HG03025 (cell line): ENCODE measurements around the gene KAT2B.

ENCODE experiments used
- ATAC-seq: cut with Tn5 transposase; IDR thresholded peaks from one replicate; pipeline ENCODE4 v1.9.1; 2021; ENCODE audit warnings: mild to moderate bottlenecking, moderate library complexity; ENCODE audit not compliant: unreplicated experiment, low FRiP score

KAT2B gene

DNA sequence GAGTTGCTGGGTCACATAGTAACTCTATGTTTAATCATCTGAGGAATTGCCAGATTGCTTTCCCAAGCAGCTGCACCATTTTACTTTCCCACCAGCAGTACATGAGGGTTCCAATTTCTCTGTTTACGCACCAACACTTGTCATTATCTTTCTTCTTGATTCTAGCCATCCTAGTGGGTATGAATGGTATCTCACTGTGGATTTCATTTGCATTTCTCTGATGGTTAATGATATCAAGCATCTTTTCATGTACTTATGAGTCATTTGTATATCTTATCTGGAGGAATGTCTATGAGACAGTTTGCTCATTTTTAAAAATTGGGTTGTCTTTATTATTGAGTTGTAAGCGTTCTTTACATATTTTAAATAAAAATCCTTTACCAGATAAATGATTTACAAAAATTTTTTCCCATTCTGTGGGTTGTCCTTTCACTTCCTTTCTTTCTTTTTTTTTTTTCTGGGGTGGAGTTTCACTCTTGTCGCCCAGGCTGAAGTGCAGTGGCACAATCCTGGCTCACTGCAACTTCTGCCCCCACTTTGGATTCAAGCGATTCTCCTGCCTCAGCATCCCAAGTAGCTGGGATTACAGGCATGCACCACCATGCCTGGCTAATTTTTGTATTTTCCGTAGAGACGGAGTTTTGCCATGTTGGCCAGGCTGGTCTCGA, 154.7 kb downstream of the KAT2B start:
- no peak for ATAC-seq

DNA sequence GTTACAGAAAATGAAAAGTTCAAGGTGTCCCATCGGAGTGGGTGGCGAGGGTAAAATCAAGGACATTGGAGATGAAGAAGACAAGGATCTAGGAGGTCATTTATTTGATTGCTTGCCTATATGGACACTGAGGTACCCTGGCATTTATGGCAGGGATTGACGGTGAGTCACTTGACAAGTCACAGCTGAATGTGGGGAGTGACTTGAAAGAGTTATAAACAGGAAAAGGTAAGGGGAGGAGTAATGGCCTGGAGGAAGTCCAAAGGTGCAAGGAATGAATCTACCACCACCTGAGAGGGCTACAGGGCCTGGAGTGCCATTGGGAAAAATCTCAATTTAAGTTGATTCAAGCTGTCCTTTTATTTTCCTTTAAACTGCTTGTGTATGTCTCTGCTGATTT, 157.5 kb downstream of the KAT2B start:
- no peak for ATAC-seq

- no peak for ATAC-seq
These were observed 160.9 kb downstream of the KAT2B start for GRCh38 chr3:20201143-20201542.
